ENCODE data around the gene FCER2. TPM values are rescaled to one million over a fixed set of nuclear protein-coding genes. Genes with fewer than 3 reads are reported as not detected.

Gene FCER2
- total RNA-seq, 1 donor from 2014 or later: not detected

- no peak for TF ChIP-seq CTCF (IDR thresholded peaks at IDR 0.05; ENCODE audit: insufficient read depth, low read length, poor library complexity, severe bottlenecking)
- Histone ChIP-seq H3K36me3 (ENCODE audit: control insufficient read depth, insufficient read depth, low read length) (no peaks in the 10 kb centered on the region), H3K27me3 (ENCODE audit: control insufficient read depth, insufficient read depth, low read length) (no peaks in the 10 kb centered on the region), H3K4me3 (ENCODE audit: low read depth, low read length) (no peak overlapping the region)
- no peak for DNase-seq (ENCODE audit: low read depth)
Observed at GRCh38 chr19:7641290-7642276, 60.3 kb downstream of the FCER2 start.

- Histone ChIP-seq H3K4me3 (ENCODE audit: low read depth, low read length) (no peak overlapping the region), H3K27me3 (ENCODE audit: control insufficient read depth, insufficient read depth, low read length) (no peaks in the 10 kb centered on the region), H3K36me3 (ENCODE audit: control insufficient read depth, insufficient read depth, low read length) (no peaks in the 10 kb centered on the region)
- no peak for DNase-seq (ENCODE audit: low read depth)
- no peak for TF ChIP-seq CTCF (IDR thresholded peaks at IDR 0.05; ENCODE audit: insufficient read depth, low read length, poor library complexity, severe bottlenecking)
Observed at GRCh38 chr19:7640803-7641202, 61.1 kb downstream of the FCER2 start.

GRCh38 chr19:7639863-7640348 is 62.0 kb downstream of the FCER2 start:
- Histone ChIP-seq H3K4me3 (ENCODE audit: low read depth, low read length) (no peak overlapping the region), H3K27me3 (ENCODE audit: control insufficient read depth, insufficient read depth, low read length) (peaks cover 3% of the 10 kb centered on the region), H3K36me3 (ENCODE audit: control insufficient read depth, insufficient read depth, low read length) (no peaks in the 10 kb centered on the region)
- no peak for TF ChIP-seq CTCF (IDR thresholded peaks at IDR 0.05; ENCODE audit: insufficient read depth, low read length, poor library complexity, severe bottlenecking)
- DNase-seq (ENCODE audit: low read depth): no peak

GRCh38 chr19:7638802-7639465 is 63.0 kb downstream of the FCER2 start:
- no peak for DNase-seq (ENCODE audit: low read depth)
- H3K36me3 ChIP-seq (ENCODE audit: control insufficient read depth, insufficient read depth, low read length): no peaks in the 10 kb centered on the region
- peaks cover 3% of the 10 kb centered on the region for H3K27me3 ChIP-seq (ENCODE audit: control insufficient read depth, insufficient read depth, low read length)
- H3K4me3 ChIP-seq (ENCODE audit: low read depth, low read length): no peak overlapping the region
- no peak for TF ChIP-seq CTCF (IDR thresholded peaks at IDR 0.05; ENCODE audit: insufficient read depth, low read length, poor library complexity, severe bottlenecking)

Other genes with a start within 250 kb of the FCER2 start
- gene PEX11G, start 213.1 kb downstream of the FCER2 start, total RNA-seq: 5.5 and 8.9 TPM in 2 replicates
- 67.4 and 76.1 TPM in 2 replicates for gene ZNF358, start 186.0 kb downstream of the FCER2 start, total RNA-seq
- gene MCOLN1, start 179.5 kb downstream of the FCER2 start, total RNA-seq: 13.7 and 15.3 TPM in 2 replicates
- gene PNPLA6, start 166.4 kb downstream of the FCER2 start, total RNA-seq: 134 and 163 TPM in 2 replicates
- 12.6 and 17.2 TPM in 2 replicates for gene CAMSAP3, start 106.3 kb downstream of the FCER2 start, total RNA-seq
- 48.1 and 53.5 TPM in 2 replicates for gene XAB2, start 72.6 kb downstream of the FCER2 start, total RNA-seq
- gene PET100, start 72.3 kb downstream of the FCER2 start, total RNA-seq: 9.9 and 30.2 TPM in 2 replicates
- gene PCP2, start 68.4 kb downstream of the FCER2 start, total RNA-seq: 0.75 TPM in 1 of 2 replicates, not detected in the other
- 65.7 and 73.9 TPM in 2 replicates for gene STXBP2, start 65.0 kb downstream of the FCER2 start, total RNA-seq
- 1.7 TPM in 1 of 2 replicates, not detected in the other for gene RETN, start 33.1 kb downstream of the FCER2 start, total RNA-seq
- gene MCEMP1, start 25.0 kb downstream of the FCER2 start, total RNA-seq: not detected in 2 replicates
- 117 and 148 TPM in 2 replicates for gene TRAPPC5, start 21.3 kb downstream of the FCER2 start, total RNA-seq
- gene CLEC4G, start 30.0 kb upstream of the FCER2 start, total RNA-seq: not detected in 2 replicates
- 0.04 and 0.07 TPM in 2 replicates for gene CD209, start 45.4 kb upstream of the FCER2 start, total RNA-seq
- 0.27 TPM in 1 of 2 replicates, not detected in the other for gene CLEC4M, start 61.1 kb upstream of the FCER2 start, total RNA-seq
- gene EVI5L, start 128.1 kb upstream of the FCER2 start, total RNA-seq: 9.9 and 16.4 TPM in 2 replicates
- 1.0 and 1.2 TPM in 2 replicates for gene PRR36, start 172.3 kb upstream of the FCER2 start, total RNA-seq
- gene LRRC8E, start 186.4 kb upstream of the FCER2 start, total RNA-seq: 11.6 and 15.1 TPM in 2 replicates
- 15.0 and 19.7 TPM in 2 replicates for gene MAP2K7, start 201.7 kb upstream of the FCER2 start, total RNA-seq
- gene TGFBR3L, start 212.7 kb upstream of the FCER2 start, total RNA-seq: 0.14 and 4.5 TPM in 2 replicates
- 32.0 and 33.3 TPM in 2 replicates for gene SNAPC2, start 218.2 kb upstream of the FCER2 start, total RNA-seq
- gene CTXN1, start 224.0 kb upstream of the FCER2 start, total RNA-seq: 15.7 and 16.1 TPM in 2 replicates
- 80.5 and 83.9 TPM in 2 replicates for gene TIMM44, start 241.5 kb upstream of the FCER2 start, total RNA-seq

All from kidney epithelial cell (primary cell).